Activated CD4-positive, alpha-beta T cell treated with anti-CD3 and anti-CD28 coated beads, Interleukin-2, amount 50 U/mL, for 24 hours (primary cell): ENCODE measurements around the gene PLEKHM3.

Source experiments
- DNase-seq, 2 donors: peaks; one replicate each; pipeline ENCODE4 v3.0.0-alpha.2; 2020; ENCODE audit warnings: low read depth in 1 of 2, low spot score in 1 of 2

Gene PLEKHM3

GRCh38 chr2:207863345-207863744, 162.0 kb downstream of the PLEKHM3 start:
- no peak for DNase-seq

DNA sequence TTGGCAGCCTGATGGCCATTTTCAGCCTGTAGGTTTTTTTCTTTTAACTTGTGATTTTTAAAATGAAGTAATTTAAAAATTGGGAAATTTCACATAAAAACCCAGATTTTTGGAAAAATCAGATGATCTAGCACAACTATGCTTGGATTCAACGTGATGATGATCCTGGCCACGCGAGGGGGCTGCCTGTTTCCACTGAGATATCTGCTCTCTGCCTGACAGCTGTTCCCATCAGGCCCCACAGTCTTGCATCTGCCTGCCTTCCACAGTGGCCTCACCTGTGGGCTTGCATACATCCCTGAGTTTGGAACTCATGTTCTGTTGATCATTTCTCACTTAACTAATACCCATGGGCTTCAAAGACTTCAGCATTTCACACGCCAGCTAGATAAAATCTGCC, 163.5 kb downstream of the PLEKHM3 start:
- DNase-seq: no peak

DNA sequence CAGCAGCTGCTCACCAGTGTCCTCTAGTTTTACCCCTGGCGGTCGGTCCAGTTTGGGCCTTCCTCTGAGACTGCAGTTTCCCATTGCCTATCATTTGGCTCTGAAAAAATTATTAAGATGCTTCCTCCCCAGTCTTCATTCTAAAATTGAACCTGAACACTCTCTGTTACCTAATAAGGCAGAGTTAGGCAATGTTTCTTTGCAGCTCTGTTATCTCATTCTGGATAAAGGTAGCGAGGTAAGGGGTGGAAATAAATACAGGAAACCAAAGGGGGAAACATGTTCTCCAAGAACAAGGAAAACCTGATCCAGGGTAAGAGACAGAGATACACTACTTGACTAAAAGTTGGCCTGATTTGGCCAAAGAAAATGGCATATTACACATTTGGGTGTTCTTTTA, 164.6 kb downstream of the PLEKHM3 start:
- DNase-seq: no peak

DNA sequence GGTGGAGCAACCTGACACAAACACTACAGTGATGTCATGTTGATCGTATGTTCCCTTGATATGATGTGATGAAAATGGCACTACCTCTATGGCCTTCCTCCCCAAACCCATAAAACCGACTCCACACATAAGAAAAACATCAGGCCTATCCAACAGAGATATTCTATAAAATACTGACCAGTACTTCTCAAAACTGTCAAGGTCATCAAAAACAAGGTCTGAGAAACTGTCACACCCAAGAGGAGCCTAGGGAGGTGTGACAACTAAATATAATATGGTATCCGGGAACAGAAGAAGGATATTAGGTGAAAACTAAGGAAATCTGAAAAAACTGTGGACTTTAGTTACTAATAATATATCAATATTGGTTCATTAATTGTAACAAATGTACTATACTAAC, 169.7 kb downstream of the PLEKHM3 start:
- DNase-seq: no peak

DNA sequence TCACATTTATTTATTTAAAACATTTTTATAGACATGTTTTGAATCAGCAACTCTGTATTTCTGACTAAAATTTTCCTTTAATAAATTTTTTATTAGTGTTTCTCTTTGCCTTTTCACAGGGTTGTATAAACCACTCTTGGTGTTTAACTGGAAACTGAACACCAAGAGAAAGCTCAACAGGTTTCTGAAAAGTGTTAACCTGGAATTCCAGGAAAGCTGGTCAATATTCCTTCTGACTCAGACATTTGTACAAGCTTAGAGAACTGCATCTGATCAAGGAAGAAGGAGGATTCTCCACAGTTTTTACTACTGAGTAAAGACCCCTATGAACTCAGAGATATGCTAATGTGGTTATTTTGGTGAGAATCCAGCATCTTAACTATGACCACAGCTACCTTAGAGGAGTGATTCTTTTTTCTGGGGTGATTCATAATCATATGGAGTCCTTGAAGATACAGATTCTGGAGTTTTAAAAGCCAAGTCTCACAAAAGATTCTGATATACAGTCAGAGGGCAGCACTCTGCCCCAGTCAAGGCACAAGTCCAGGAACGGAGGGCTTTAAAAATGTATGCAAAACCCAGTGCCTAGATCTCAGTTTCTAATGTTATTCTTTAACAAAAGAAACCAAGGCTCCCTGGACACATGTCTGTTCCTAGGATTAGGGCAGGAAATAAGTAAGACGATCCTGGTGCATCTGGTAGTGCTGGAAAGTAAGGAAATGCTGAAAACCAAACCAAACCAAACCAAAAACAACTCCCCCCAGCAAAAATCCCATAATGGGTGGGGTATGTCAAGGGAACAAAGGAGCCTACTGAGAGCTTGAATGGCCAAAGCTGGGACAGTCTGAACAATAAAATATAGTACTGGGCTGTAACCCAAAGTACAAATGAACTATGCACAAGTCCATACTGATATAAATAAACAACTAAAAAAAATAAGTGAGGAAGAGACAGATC, 170.6 kb downstream of the PLEKHM3 start:
- no peak for DNase-seq

DNA sequence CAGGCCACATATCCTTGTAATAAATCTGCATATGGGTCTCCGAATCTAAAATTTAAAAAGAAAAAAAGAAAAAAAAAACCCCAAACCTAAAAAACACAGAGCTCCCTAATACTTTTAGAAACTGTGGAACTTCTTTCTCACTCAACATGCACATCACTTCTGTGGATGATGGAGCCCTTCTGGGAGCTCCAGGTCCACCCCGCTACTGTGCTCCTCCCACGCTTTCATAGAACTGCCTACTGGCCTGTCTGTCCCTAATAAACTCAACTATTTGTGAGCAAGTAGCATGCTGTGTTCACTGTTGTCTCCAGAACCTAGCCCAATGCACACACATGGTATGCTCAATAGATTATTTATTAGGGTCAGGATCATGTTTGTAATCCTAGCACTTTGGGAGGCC, 172.5 kb downstream of the PLEKHM3 start:
- no peak for DNase-seq

GRCh38 chr2:207849443-207849842, 175.9 kb downstream of the PLEKHM3 start:
- no peak for DNase-seq

- no peak for DNase-seq
These were observed 176.8 kb downstream of the PLEKHM3 start for GRCh38 chr2:207848545-207848928.

GRCh38 chr2:207847807-207848544, 177.4 kb downstream of the PLEKHM3 start:
- no peak for DNase-seq

- DNase-seq: no peak
These were observed 178.1 kb downstream of the PLEKHM3 start for GRCh38 chr2:207847098-207847806.

DNA sequence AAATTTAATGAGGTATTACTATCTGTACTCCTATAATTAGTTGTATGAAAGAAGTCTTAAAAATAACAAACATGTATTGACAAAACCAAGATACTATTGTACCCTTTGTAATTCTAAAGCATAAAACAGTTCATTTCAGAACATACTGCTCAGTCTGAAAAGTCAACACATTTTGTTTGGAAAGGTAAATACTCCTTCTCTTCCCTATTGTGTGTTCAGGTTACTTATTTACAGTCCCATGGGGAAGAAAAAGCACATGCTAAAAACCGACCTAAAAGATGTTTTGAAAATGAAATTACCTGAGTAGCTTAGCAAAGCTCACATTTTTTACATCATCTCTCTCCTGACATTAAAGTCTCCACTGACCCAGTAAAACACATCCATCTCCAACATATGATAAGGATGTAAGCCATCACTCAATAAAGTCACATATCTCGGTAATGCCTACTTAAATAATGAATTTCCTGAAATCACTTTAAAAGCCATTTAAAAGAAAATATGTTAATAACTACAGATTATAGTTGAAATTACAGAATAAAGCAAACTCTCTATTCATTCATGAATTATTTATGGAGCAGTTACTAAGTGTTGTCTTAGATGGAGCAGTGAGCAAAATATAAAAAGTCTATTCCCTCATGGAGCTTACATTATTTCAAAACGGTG, 180.0 kb downstream of the PLEKHM3 start:
- DNase-seq: no peak

DNA sequence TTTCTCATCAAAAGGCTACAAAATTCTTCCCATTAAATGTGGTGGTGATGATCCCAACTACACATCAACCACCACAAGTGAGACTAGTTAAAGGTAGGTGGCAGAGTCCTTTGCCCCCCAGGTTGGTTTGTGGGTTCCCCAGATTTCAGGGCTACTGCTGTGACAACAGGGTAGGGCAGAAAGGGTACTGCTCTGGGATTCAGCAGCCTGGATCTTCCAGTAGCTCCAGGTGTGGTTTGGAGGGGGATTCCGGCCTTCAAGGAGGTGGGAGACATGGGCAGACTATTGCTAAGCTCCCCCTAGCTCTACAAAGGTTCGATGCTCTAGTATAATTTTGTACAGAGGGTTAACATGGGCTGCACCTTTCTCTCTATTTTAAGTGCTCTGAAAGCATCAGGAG, 180.7 kb downstream of the PLEKHM3 start:
- DNase-seq: no peak

GRCh38 chr2:207840101-207840500, 185.2 kb downstream of the PLEKHM3 start:
- DNase-seq: no peak

GRCh38 chr2:207839575-207839974, 185.8 kb downstream of the PLEKHM3 start:
- no peak for DNase-seq

GRCh38 chr2:207839028-207839427, 186.3 kb downstream of the PLEKHM3 start:
- no peak for DNase-seq

- no peak for DNase-seq
These were observed 188.7 kb downstream of the PLEKHM3 start for GRCh38 chr2:207836521-207837133.

GRCh38 chr2:207835805-207836204, 189.5 kb downstream of the PLEKHM3 start:
- no peak for DNase-seq

GRCh38 chr2:207833251-207833751, 192.0 kb downstream of the PLEKHM3 start:
- no peak for DNase-seq

GRCh38 chr2:207831584-207832248, 193.6 kb downstream of the PLEKHM3 start:
- DNase-seq: no peak
